Neural progenitor cell (in vitro differentiated cells): ENCODE results near the gene ZNF672.

ENCODE experiments used
- EZH2 ChIP-seq: fragments of 200-600 bp; sonication (generic); IDR thresholded peaks from 2 replicates; pipeline ENCODE4 v1.6.1; 2017; ENCODE audit warnings: antibody characterized with exemption, mild to moderate bottlenecking, moderate library complexity
- TF ChIP-seq, protein P1 (sequence below): fragments of 200-600 bp; sonication (generic); IDR thresholded peaks from 2 replicates; pipeline ENCODE4 v1.5.1; 2017; ENCODE audit warnings: antibody characterized with exemption, mild to moderate bottlenecking

DNA sequence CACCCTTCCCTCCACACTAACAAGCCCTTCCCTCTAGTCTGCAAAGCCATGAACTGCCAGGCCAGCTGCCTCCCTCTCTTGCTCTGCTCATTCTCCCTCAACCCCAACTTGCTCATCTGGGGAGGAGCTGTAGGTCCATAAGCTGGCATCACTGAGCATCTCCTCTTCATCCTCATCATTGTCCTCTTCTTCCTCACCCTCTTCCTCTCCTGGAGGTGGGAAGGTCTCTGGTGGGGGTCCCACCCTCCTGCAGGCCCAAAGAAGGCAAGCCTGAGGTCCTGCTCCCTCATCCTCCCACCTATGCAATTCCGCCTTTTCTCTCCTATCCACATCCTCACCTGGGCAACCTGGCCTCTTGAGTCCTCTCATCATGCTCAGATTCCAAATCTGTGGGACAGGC is 18.2 kb downstream of the ZNF672 start:
- TF ChIP-seq, protein P1, sequence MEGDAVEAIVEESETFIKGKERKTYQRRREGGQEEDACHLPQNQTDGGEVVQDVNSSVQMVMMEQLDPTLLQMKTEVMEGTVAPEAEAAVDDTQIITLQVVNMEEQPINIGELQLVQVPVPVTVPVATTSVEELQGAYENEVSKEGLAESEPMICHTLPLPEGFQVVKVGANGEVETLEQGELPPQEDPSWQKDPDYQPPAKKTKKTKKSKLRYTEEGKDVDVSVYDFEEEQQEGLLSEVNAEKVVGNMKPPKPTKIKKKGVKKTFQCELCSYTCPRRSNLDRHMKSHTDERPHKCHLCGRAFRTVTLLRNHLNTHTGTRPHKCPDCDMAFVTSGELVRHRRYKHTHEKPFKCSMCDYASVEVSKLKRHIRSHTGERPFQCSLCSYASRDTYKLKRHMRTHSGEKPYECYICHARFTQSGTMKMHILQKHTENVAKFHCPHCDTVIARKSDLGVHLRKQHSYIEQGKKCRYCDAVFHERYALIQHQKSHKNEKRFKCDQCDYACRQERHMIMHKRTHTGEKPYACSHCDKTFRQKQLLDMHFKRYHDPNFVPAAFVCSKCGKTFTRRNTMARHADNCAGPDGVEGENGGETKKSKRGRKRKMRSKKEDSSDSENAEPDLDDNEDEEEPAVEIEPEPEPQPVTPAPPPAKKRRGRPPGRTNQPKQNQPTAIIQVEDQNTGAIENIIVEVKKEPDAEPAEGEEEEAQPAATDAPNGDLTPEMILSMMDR: no peak
- TF ChIP-seq EZH2: no peak
